ENCODE measurements around the gene PCGF5. TPM values are rescaled to one million over a fixed set of nuclear protein-coding genes. Genes with fewer than 3 reads are reported as not detected.
A peak's percentile ranks its signal among the peaks of the same experiment; 100 is the strongest.

The PCGF5 gene
- total and polyA plus RNA-seq, 9 of the 15 experiments (the other 6 are each of a cell fraction or from before 2014, with no cell fraction given), result 10.9 to 40.0 (median 20.3) TPM

DNA sequence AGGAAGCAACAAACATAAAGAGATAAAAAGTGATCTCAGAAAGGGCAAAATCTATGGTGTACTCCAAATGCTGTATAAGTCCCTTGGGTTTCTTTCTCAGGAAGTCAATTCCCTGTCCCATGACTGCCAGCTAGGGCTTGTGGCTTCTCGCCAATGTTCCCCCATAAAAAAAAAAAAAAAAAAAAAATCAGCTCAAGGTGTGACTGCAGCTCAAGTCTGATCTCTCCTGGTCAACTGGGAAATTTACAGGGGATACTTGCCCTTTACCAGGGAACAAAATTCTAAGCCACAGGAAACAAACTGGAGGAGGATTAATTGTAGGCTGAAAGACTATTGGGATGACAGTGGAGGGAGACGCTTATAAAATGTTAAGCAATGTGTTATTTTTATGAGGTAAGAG is 76.0 kb downstream of the PCGF5 start:
- Histone ChIP-seq H4K20me1 (replicated peaks; ENCODE audit: control insufficient read depth, insufficient read depth, low read length) (no peaks in the 10 kb centered on the region), H3K79me2 (ENCODE audit: control insufficient read depth, insufficient read depth, low read length) (no peaks in the 10 kb centered on the region), H3K4me3 (no peak overlapping the region), H3K9ac (ENCODE audit: insufficient read depth in 1 of 2, low read depth in 2 of 2, low read length in 2 of 2) (no peak overlapping the region), H3K9me3 (replicated peaks; ENCODE audit: control insufficient read depth, insufficient read depth, low read depth, low read length) (no peaks in the 10 kb centered on the region), H3K9me1 (ENCODE audit: control insufficient read depth, insufficient read depth, low read length) (no peaks in the 10 kb centered on the region), H3K27ac (ENCODE audit: extremely low read depth, low read depth, low read length) (no peak overlapping the region), H3K27me3 (ENCODE audit: control insufficient read depth in 2 of 2, insufficient read depth in 2 of 2, low read length in 2 of 2) (peaks cover 0 to 11% of the 10 kb centered on the region in 2 experiments; a peak in 4 of 5 replicates), H2AFZ (ENCODE audit: low read depth, low read length) (no peak overlapping the region), H3K4me2 (ENCODE audit: insufficient read depth, low read length) (no peak overlapping the region), H3K36me3 (ENCODE audit: control insufficient read depth, insufficient read depth, low read length) (no peaks in the 10 kb centered on the region), H3K4me1 (replicated peaks in 1 of 2; ENCODE audit: control insufficient read depth in 2 of 2, insufficient read depth in 2 of 2, low read length in 2 of 2) (peaks cover 1 to 3% of the 10 kb centered on the region in 2 experiments; a peak in 1 of 5 replicates)
- BruUV-seq (replicated peaks), result no TSS peak
- FAIRE-seq, result no peak
- 23% methylated on average over 2 of the region's 2 CpGs for WGBS (ENCODE audit: insufficient coverage, low coverage, missing lambda C conversion rate)
- in situ Hi-C loops (cut with MboI), result loop anchor here (10.0 to 25.0 kb wide), 2 partner anchors 248 to 616 kb away; partner anchors contain the start of genes BTAF1 and FGFBP3
- peak in 3 of 4 experiments; percentile 9 to 43 (median 34) for DNase-seq (ENCODE audit: extremely low read depth in 1 of 4, low spot score in 3 of 4)
- intact Hi-C loops (cut with micrococcal nuclease), result loop anchor here (1.0 to 5.0 kb wide), 3 partner anchors 290 to 616 kb away; no protein-coding TSS in a partner anchor
- ChIA-PET CTCF (ENCODE audit: low intra/inter-chr PET ratio) (interaction anchor here (0.7 to 1.2 kb wide), 2 partner anchors 387 to 544 kb away, joined by 3 read pairs; no protein-coding TSS in a partner anchor), POLR2A (no interaction called here)
- ATAC-seq, result peak; percentile 43; the same call in 2 of the 3 replicates
- no peak for TF ChIP-seq TAF15 (IDR thresholded peaks at IDR 0.05; ENCODE audit: low read depth, low read length)
- no peak for TF ChIP-seq MTF1 (CRISPR knock-in tag; IDR thresholded peaks at IDR 0.05; ENCODE audit: borderline replicate concordance)
- peak; percentile 29; the same call in 1 of the 2 replicates for TF ChIP-seq REST (IDR thresholded peaks at IDR 0.05; ENCODE audit: borderline replicate concordance)
- no peak for TF ChIP-seq REST (CRISPR knock-in tag; IDR thresholded peaks at IDR 0.05; ENCODE audit: low read depth)
- no peak for TF ChIP-seq MYBL2 (IDR thresholded peaks at IDR 0.05; ENCODE audit: low read depth)
- TF ChIP-seq MYBL2 (CRISPR knock-in tag; IDR thresholded peaks at IDR 0.05; ENCODE audit: borderline replicate concordance), result no peak
- TF ChIP-seq SAP30 (IDR thresholded peaks at IDR 0.05; ENCODE audit: borderline replicate concordance, insufficient read depth, low read depth, low read length, poor library complexity, severe bottlenecking), result no peak
- peak; percentile 60 for TF ChIP-seq NFIC (IDR thresholded peaks at IDR 0.05)
- TF ChIP-seq RAD21 (CRISPR knock-in tag; conservative IDR thresholded peaks at IDR 0.05 in 1 of 2, IDR thresholded peaks at IDR 0.05 in 1 of 2), result peak; percentile 35 to 56; a peak in 3 of 4 replicates
- TF ChIP-seq HDAC3 (IDR thresholded peaks at IDR 0.05; ENCODE audit: borderline replicate concordance, partially characterized antibody), result no peak
- TF ChIP-seq, protein P1, sequence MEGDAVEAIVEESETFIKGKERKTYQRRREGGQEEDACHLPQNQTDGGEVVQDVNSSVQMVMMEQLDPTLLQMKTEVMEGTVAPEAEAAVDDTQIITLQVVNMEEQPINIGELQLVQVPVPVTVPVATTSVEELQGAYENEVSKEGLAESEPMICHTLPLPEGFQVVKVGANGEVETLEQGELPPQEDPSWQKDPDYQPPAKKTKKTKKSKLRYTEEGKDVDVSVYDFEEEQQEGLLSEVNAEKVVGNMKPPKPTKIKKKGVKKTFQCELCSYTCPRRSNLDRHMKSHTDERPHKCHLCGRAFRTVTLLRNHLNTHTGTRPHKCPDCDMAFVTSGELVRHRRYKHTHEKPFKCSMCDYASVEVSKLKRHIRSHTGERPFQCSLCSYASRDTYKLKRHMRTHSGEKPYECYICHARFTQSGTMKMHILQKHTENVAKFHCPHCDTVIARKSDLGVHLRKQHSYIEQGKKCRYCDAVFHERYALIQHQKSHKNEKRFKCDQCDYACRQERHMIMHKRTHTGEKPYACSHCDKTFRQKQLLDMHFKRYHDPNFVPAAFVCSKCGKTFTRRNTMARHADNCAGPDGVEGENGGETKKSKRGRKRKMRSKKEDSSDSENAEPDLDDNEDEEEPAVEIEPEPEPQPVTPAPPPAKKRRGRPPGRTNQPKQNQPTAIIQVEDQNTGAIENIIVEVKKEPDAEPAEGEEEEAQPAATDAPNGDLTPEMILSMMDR (IDR thresholded peaks at IDR 0.05 in 2 of 3, conservative IDR thresholded peaks at IDR 0.05 in 1 of 3; ENCODE audit: insufficient read depth in 2 of 3, low read depth in 1 of 3, low read length in 3 of 3), result peak; percentile 39 to 56 (median 48); a peak in 4 of 6 replicates
- TF ChIP-seq SMAD3 (CRISPR knock-in tag; conservative IDR thresholded peaks at IDR 0.05), result no peak
